Mesenchymal stem cell (in vitro differentiated cells and primary cell): ENCODE results near the gene CALML6.
A peak's percentile ranks its signal among the peaks of the same experiment; 100 is the strongest.

ENCODE experiments used
- DNase-seq: peaks from one replicate; pipeline ENCODE4 v3.0.0-alpha.2; 2013
- H2AFZ ChIP-seq: one replicate; pipeline ENCODE4 v1.6.1; 2013; ENCODE audit warnings: low read depth, mild to moderate bottlenecking, control low read depth, inconsistent platforms, low read length, moderate library complexity
- H2AK5ac ChIP-seq: 2 replicates; pipeline ENCODE4 v1.6.1; 2013; ENCODE audit warnings: low read length, moderate library complexity, mild to moderate bottlenecking, inconsistent platforms; ENCODE audit not compliant: severe bottlenecking
- H2BK120ac ChIP-seq: one replicate; pipeline ENCODE4 v1.6.1; 2013; ENCODE audit warnings: low read depth, mild to moderate bottlenecking, inconsistent platforms, low read length, moderate library complexity
- H2BK12ac ChIP-seq, 2 experiments: one replicate each; pipeline ENCODE4 v1.6.1; 2013; ENCODE audit warnings: inconsistent platforms in 2 of 2, low read length in 2 of 2, mild to moderate bottlenecking in 2 of 2, moderate library complexity in 2 of 2, control low read depth in 1 of 2
- H2BK15ac ChIP-seq: one replicate; pipeline ENCODE4 v1.6.1; 2013; ENCODE audit warnings: mild to moderate bottlenecking, low read depth, inconsistent platforms; ENCODE audit not compliant: poor library complexity, severe bottlenecking
- H2BK5ac ChIP-seq: 2 replicates; pipeline ENCODE4 v1.6.1; 2013; ENCODE audit warnings: low read depth, mild to moderate bottlenecking, low read length, control low read depth, inconsistent platforms; ENCODE audit not compliant: poor library complexity, severe bottlenecking
- H3K14ac ChIP-seq, 2 experiments: one replicate each; pipeline ENCODE4 v1.6.1; 2013; ENCODE audit warnings: inconsistent platforms in 2 of 2, low read length in 2 of 2, control low read depth in 1 of 2, mild to moderate bottlenecking in 1 of 2, moderate library complexity in 1 of 2
- H3K18ac ChIP-seq, 2 experiments: one replicate each; pipeline ENCODE4 v1.6.1; 2013; ENCODE audit warnings: inconsistent platforms in 2 of 2, low read length in 2 of 2, control low read depth in 1 of 2, low read depth in 1 of 2, mild to moderate bottlenecking in 1 of 2
- H3K23ac ChIP-seq, 2 experiments: one replicate each; pipeline ENCODE4 v1.6.1; 2013; ENCODE audit warnings: inconsistent platforms in 2 of 2, low read length in 2 of 2, mild to moderate bottlenecking in 2 of 2, moderate library complexity in 2 of 2, control low read depth in 1 of 2
- H3K27ac ChIP-seq: 2 replicates; pipeline ENCODE4 v1.5.1; 2013; ENCODE audit warnings: mild to moderate bottlenecking, moderate library complexity, low read length, control low read depth, inconsistent platforms; ENCODE audit not compliant: poor library complexity, severe bottlenecking
- H3K27me3 ChIP-seq, 2 experiments: 2 replicates each; pipeline versions ENCODE4 v1.6.1 to v1.7.0; 2013; ENCODE audit warnings: low read length in 2 of 2, mild to moderate bottlenecking in 2 of 2, moderate library complexity in 2 of 2, control low read depth in 1 of 2, inconsistent platforms in 1 of 2; ENCODE audit not compliant: control insufficient read depth in 1 of 2, insufficient read depth in 1 of 2
- H3K36me3 ChIP-seq, 2 experiments: 2 replicates each; pipeline versions ENCODE4 v1.6.1 to v1.7.0; 2013; ENCODE audit warnings: low read length in 2 of 2, control low read depth in 1 of 2, inconsistent platforms in 1 of 2, low read depth in 1 of 2, mild to moderate bottlenecking in 1 of 2; ENCODE audit not compliant: insufficient read depth in 2 of 2, control insufficient read depth in 1 of 2
- H3K4ac ChIP-seq, 2 experiments: one replicate each; pipeline ENCODE4 v1.6.1; 2013; ENCODE audit warnings: inconsistent platforms in 2 of 2, low read length in 2 of 2, mild to moderate bottlenecking in 2 of 2, moderate library complexity in 2 of 2, control low read depth in 1 of 2, low read depth in 1 of 2
- H3K4me1 ChIP-seq: 2 replicates; pipeline ENCODE4 v1.6.1; 2013; ENCODE audit warnings: low read depth, low read length, control low read depth; ENCODE audit not compliant: control insufficient read depth, insufficient read depth
- H3K4me2 ChIP-seq: 2 replicates; pipeline ENCODE4 v1.6.1; 2013; ENCODE audit warnings: low read length, mild to moderate bottlenecking, inconsistent platforms; ENCODE audit not compliant: poor library complexity, severe bottlenecking
- H3K4me3 ChIP-seq, 2 experiments: 2 replicates each; pipeline versions ENCODE4 v1.5.1 to v1.7.0; 2013; ENCODE audit warnings: low read length in 2 of 2, mild to moderate bottlenecking in 2 of 2, control low read depth in 1 of 2, low read depth in 1 of 2; ENCODE audit not compliant: insufficient read depth in 1 of 2
- H3K79me1 ChIP-seq: replicated peaks from 2 replicates; pipeline ENCODE4 v1.6.1; 2013; ENCODE audit warnings: mild to moderate bottlenecking, control low read depth, low read length, inconsistent platforms; ENCODE audit not compliant: poor library complexity, severe bottlenecking
- H3K9ac ChIP-seq: 2 replicates; pipeline ENCODE4 v1.7.0; 2013; ENCODE audit warnings: mild to moderate bottlenecking, low read length, moderate library complexity
- H3K9me3 ChIP-seq: 2 replicates; pipeline ENCODE4 v1.7.0; 2013; ENCODE audit warnings: mild to moderate bottlenecking, low read length; ENCODE audit not compliant: control insufficient read depth
- H4K8ac ChIP-seq: one replicate; pipeline ENCODE4 v1.6.1; 2013; ENCODE audit warnings: inconsistent platforms, mild to moderate bottlenecking, low read length, moderate library complexity
- H4K91ac ChIP-seq: one replicate; pipeline ENCODE4 v1.6.1; 2013; ENCODE audit warnings: mild to moderate bottlenecking, low read length, inconsistent platforms
- WGBS: methylation state at CpG from one replicate; pipeline ENCODE4 v1.1.7; 2013; ENCODE audit warnings: mixed read lengths; 5-methylcytosine and 5-hydroxymethylcytosine counted together

The CALML6 gene

DNA sequence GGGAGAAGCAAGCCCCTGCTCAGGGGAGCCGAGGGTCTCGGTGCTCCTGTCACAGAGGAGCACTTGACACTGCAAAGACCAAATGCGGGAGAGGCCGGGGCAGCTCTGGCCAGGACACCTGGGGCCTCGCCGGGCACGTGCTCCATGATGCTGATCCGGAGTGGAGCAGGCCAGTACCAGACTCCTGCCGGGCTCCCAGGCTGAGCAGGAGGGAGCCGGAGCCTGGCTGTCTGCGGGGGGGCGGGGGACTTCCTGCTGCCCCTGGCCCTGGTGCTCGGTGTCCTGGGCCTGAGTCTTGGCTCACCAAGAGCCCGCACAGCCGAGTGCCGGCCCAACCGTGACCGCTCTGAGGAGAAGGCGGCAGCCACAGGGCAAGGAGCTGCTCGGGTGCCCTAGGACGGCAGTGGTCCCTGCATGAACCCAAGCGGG, 42.5 kb downstream of the CALML6 start:
- H3K9me3 ChIP-seq, result no peaks in the 10 kb centered on the region
- no peak overlapping the region for H4K8ac ChIP-seq
- no peak overlapping the region for H3K9ac ChIP-seq
- no peak overlapping the region for H3K18ac ChIP-seq
- H3K4ac ChIP-seq, result no peak overlapping the region
- no peak overlapping the region for H4K91ac ChIP-seq
- no peak overlapping the region for H2BK12ac ChIP-seq
- H3K36me3 ChIP-seq, result no peaks in the 10 kb centered on the region
- no peak overlapping the region for H3K14ac ChIP-seq
- no peak overlapping the region for H2BK15ac ChIP-seq
- no peak overlapping the region for H3K23ac ChIP-seq
- no peak overlapping the region for H3K4me2 ChIP-seq
- peaks cover 26 to 61% of the 10 kb centered on the region in 2 experiments for H3K27me3 ChIP-seq
- no peak overlapping the region for H2AK5ac ChIP-seq
- no peak overlapping the region for H2AFZ ChIP-seq
- no peak for DNase-seq
- H3K4me3 ChIP-seq, result no peak overlapping the region
- no peak overlapping the region for H3K27ac ChIP-seq
- H3K4me1 ChIP-seq, result peaks cover 11% of the 10 kb centered on the region
- 73% methylated on average over 20 of the region's 22 CpGs for WGBS
- H2BK5ac ChIP-seq, result no peak overlapping the region
- H3K79me1 ChIP-seq, result no peaks in the 10 kb centered on the region
- H2BK120ac ChIP-seq, result no peak overlapping the region

DNA sequence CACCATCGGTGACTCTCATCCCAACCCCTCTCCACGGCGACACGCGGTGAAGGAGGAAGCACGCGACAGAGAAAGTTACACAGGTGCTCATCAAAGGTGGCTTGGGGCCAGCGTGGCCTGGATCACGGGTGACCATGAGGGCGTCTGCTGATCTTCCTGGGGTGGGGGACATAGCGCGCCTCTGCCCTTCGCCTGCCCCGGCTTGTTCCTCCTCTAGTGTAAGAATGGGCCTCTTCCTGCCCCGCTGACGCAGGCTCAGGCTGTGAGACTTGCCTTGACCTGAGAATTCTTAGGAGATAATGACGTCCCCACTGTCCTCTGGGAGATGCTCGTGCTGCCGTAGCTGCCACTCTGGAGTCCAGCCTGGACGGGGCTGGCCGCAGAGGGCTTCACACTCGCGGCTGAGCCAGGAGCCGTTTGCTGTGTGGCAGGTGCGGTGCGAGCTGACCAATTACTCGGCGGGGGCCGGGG, 43.0 kb downstream of the CALML6 start:
- Histone ChIP-seq H3K9me3 (no peaks in the 10 kb centered on the region), H2AK5ac (no peak overlapping the region), H3K4me3 (no peak overlapping the region), H2BK5ac (no peak overlapping the region), H2BK12ac (no peak overlapping the region), H3K23ac (no peak overlapping the region), H3K4me1 (peaks cover 11% of the 10 kb centered on the region), H3K18ac (no peak overlapping the region), H2BK15ac (no peak overlapping the region), H3K4ac (no peak overlapping the region), H3K27ac (no peak overlapping the region), H4K91ac (no peak overlapping the region), H2BK120ac (no peak overlapping the region), H3K79me1 (no peaks in the 10 kb centered on the region), H3K9ac (no peak overlapping the region), H4K8ac (no peak overlapping the region), H3K27me3 (peaks cover 30 to 64% of the 10 kb centered on the region in 2 experiments), H3K14ac (no peak overlapping the region), H2AFZ (no peak overlapping the region), H3K4me2 (no peak overlapping the region), H3K36me3 (no peaks in the 10 kb centered on the region)
- no peak for DNase-seq
- 89% methylated on average over 29 of the region's 29 CpGs for WGBS

DNA sequence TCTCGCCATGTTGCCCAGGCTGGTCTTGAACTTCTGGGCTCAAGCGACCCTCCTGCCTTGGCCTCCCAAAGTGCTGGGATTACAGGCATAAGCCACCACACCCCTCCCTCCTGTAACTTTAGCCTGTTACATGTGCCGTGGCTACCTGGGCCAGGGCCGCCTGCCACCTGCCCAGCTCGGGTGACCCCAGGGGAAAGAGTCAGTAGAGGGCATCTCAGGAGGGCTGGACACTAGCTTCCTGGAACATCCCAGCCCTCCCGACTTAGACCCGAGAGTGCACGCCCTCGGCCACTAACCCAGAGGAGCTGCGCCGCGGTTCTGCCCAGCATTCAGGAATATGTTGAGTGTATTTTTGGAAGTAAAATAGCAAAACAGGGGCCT, 44.4 kb downstream of the CALML6 start:
- Histone ChIP-seq H2BK5ac (no peak overlapping the region), H3K14ac (no peak overlapping the region), H3K9ac (no peak overlapping the region), H3K23ac (no peak overlapping the region), H4K8ac (no peak overlapping the region), H3K4me2 (no peak overlapping the region), H3K4ac (no peak overlapping the region), H3K79me1 (no peaks in the 10 kb centered on the region), H2BK12ac (no peak overlapping the region), H3K18ac (no peak overlapping the region), H3K9me3 (no peaks in the 10 kb centered on the region), H2BK15ac (no peak overlapping the region), H4K91ac (no peak overlapping the region), H2AFZ (no peak overlapping the region), H3K36me3 (no peaks in the 10 kb centered on the region), H2AK5ac (no peak overlapping the region), H3K4me3 (peak overlapping the region; percentile 22 to 44), H3K4me1 (peaks cover 11% of the 10 kb centered on the region), H3K27me3 (peaks cover 30 to 74% of the 10 kb centered on the region in 2 experiments), H2BK120ac (no peak overlapping the region), H3K27ac (no peak overlapping the region)
- no peak for DNase-seq
- 86% methylated on average over 9 of the region's 12 CpGs for whole genome bisulfite sequencing

DNA sequence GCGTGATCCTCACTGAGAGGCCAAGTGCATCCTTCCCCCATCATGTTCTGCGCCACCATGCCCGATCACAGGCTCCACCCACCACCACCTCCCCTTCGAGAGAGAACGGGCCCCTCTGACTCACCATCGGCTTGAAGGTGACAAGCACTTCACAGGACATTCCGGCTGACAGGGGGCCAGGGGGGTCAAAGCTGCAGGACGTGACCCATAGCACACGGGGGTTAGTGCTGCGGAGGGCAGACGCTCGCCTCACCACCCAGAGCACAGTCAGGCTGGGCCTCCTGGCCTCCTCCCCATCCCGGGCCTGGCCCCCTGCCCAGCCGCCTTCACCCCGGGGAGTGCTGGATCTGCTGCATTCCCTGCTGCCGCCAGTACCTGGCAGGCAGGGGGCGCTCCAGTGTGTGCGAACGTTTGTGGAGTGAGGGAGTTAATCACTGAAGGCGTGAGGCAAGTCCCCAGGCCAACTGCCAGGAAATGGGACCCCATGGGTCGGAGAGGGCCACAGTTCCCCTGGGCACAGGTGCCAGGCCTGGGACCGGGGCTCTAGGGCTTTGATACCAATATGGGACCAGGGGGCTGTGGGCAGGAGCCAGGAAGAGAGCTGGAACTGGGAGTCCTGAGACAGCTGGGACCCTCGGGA, 44.9 kb downstream of the CALML6 start:
- no peak overlapping the region for H3K23ac ChIP-seq
- H3K27me3 ChIP-seq, result peaks cover 33 to 77% of the 10 kb centered on the region in 2 experiments
- H2BK120ac ChIP-seq, result no peak overlapping the region
- H2AFZ ChIP-seq, result no peak overlapping the region
- H3K27ac ChIP-seq, result no peak overlapping the region
- no peak overlapping the region for H3K9ac ChIP-seq
- no peak overlapping the region for H2BK12ac ChIP-seq
- H2BK5ac ChIP-seq, result no peak overlapping the region
- H3K18ac ChIP-seq, result peak overlapping the region in 1 of 2 experiments; percentile 49
- H3K36me3 ChIP-seq, result no peaks in the 10 kb centered on the region
- H4K8ac ChIP-seq, result no peak overlapping the region
- no peak overlapping the region for H4K91ac ChIP-seq
- 7% methylated on average over 22 of the region's 23 CpGs for WGBS
- no peak overlapping the region for H2AK5ac ChIP-seq
- DNase-seq, result peak; percentile 49
- peak overlapping the region in 1 of 2 experiments; percentile 37 for H3K14ac ChIP-seq
- no peaks in the 10 kb centered on the region for H3K9me3 ChIP-seq
- H3K79me1 ChIP-seq, result no peaks in the 10 kb centered on the region
- peaks cover 11% of the 10 kb centered on the region for H3K4me1 ChIP-seq
- H2BK15ac ChIP-seq, result no peak overlapping the region
- H3K4ac ChIP-seq, result no peak overlapping the region
- H3K4me2 ChIP-seq, result peak overlapping the region; percentile 46
- H3K4me3 ChIP-seq, result peak overlapping the region; percentile 22 to 44
